ENCODE measurements around the gene SMC2.

DNA sequence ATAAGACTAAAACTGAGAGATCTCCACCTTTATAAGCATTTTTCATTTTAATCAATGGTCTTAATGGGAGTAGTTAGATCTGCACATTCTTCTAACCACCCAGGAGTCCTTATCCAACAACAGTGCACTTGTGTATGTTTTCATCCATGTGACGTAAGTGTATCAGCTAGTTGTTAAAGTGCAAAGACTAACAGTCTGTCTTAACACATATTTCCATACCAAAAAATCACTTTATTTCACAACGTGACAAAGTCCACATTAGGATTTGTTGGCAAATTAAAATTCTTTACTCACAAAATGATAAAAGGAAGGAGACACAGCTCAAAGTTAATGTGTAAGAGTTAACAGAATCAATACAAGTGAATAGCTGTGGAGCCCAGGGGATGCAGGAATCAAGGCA is 1.9 kb upstream of the SMC2 start:
- no peak for TF ChIP-seq POLR2A (IDR thresholded peaks at IDR 0.05)
- TF ChIP-seq, protein P1, sequence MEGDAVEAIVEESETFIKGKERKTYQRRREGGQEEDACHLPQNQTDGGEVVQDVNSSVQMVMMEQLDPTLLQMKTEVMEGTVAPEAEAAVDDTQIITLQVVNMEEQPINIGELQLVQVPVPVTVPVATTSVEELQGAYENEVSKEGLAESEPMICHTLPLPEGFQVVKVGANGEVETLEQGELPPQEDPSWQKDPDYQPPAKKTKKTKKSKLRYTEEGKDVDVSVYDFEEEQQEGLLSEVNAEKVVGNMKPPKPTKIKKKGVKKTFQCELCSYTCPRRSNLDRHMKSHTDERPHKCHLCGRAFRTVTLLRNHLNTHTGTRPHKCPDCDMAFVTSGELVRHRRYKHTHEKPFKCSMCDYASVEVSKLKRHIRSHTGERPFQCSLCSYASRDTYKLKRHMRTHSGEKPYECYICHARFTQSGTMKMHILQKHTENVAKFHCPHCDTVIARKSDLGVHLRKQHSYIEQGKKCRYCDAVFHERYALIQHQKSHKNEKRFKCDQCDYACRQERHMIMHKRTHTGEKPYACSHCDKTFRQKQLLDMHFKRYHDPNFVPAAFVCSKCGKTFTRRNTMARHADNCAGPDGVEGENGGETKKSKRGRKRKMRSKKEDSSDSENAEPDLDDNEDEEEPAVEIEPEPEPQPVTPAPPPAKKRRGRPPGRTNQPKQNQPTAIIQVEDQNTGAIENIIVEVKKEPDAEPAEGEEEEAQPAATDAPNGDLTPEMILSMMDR (IDR thresholded peaks at IDR 0.05) = no peak
